ENCODE measurements around the gene RGS17. TPM values are rescaled to one million over a fixed set of nuclear protein-coding genes. Genes with fewer than 3 reads are reported as not detected.

The RGS17 gene
- total RNA-seq, 1 experiment from 2014 or later: 3.2 TPM

DNA sequence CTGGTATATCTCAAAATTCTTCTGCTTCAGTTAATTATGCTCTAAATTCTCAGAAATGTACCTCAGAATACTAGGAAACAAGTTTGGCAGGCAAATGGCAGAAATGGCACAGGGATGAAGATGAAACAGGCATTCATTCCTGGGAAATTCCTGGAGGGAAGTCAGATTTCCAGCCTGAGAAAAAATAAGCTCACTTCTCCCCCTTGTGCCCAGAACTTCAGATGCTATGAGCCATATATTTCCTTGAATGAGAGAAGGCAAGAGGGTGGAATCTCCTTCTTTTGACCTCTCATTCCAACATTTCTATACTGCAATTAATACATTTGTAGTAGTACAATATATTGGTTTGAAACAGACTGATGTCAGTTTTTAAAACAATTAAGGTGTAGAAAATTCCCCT lies 22.8 kb downstream of the RGS17 start:
- Histone ChIP-seq H4K91ac (ENCODE audit: insufficient read length, low read depth, low read length) (no peak overlapping the region), H2AK5ac (ENCODE audit: insufficient read length, low read length) (no peak overlapping the region), H3K23ac (ENCODE audit: insufficient read length, low read depth, low read length) (no peak overlapping the region), H4K8ac (replicated peaks; ENCODE audit: insufficient read length, low read depth, low read length) (no peak overlapping the region), H3K27ac (ENCODE audit: insufficient read length, low read depth, low read length) (no peak overlapping the region), H3K27me3 (ENCODE audit: insufficient read depth, low read length) (no peaks in the 10 kb centered on the region), H3K79me1 (ENCODE audit: insufficient read depth, low read depth, low read length, poor library complexity, severe bottlenecking) (no peaks in the 10 kb centered on the region), H3K79me2 (ENCODE audit: insufficient read depth, low read length) (no peaks in the 10 kb centered on the region), H2AFZ (ENCODE audit: low read length) (no peak overlapping the region), H3K14ac (ENCODE audit: insufficient read depth, low read length) (no peak overlapping the region), H3K9me3 (ENCODE audit: control insufficient read depth, low read depth, low read length) (no peaks in the 10 kb centered on the region), H2BK120ac (ENCODE audit: low read depth, low read length, poor library complexity, severe bottlenecking) (no peak overlapping the region), H3K23me2 (ENCODE audit: insufficient read length, low read depth, low read length, poor library complexity, severe bottlenecking) (peaks cover 3% of the 10 kb centered on the region), H3K9ac (ENCODE audit: extremely low read depth, insufficient read length, low read length) (no peak overlapping the region), H3K4me1 (ENCODE audit: insufficient read depth, low read length) (peaks cover 3% of the 10 kb centered on the region; the same call in 1 of the 2 replicates), H2BK5ac (ENCODE audit: insufficient read length, low read length) (no peak overlapping the region), H3K56ac (ENCODE audit: insufficient read length, low read depth, low read length) (no peak overlapping the region), H3T11ph (ENCODE audit: low read length) (no peak overlapping the region), H2BK20ac (ENCODE audit: low read depth, low read length, poor library complexity, severe bottlenecking) (no peak overlapping the region), H3K4me2 (ENCODE audit: insufficient read depth, insufficient read length, low read length) (no peak overlapping the region), H2BK15ac (ENCODE audit: low read depth, low read length) (no peak overlapping the region), H3K18ac (ENCODE audit: insufficient read length, low read depth, low read length) (no peak overlapping the region), H3K4ac (ENCODE audit: low read depth, low read length) (no peak overlapping the region), H4K20me1 (ENCODE audit: control insufficient read depth, insufficient read depth, insufficient read length) (no peaks in the 10 kb centered on the region), H2BK12ac (ENCODE audit: insufficient read length, low read depth, low read length) (no peak overlapping the region), H4K5ac (ENCODE audit: insufficient read length, low read depth, low read length) (no peak overlapping the region)
- Mint-ChIP-seq H3K27ac (no peak overlapping the region), H3K4me1 (peaks cover 16 to 21% of the 10 kb centered on the region in 2 experiments), H3K9me3 (peaks cover 17% of the 10 kb centered on the region in 2 experiments), H3K36me3 (ENCODE audit: insufficient read depth in 1 of 3, low read depth in 3 of 3) (peaks cover 9 to 20% (median 11%) of the 10 kb centered on the region in 3 experiments), H3K27me3 (ENCODE audit: low read depth) (no peaks in the 10 kb centered on the region), H3K4me3 (no peak overlapping the region)
- TF ChIP-seq, protein P1, sequence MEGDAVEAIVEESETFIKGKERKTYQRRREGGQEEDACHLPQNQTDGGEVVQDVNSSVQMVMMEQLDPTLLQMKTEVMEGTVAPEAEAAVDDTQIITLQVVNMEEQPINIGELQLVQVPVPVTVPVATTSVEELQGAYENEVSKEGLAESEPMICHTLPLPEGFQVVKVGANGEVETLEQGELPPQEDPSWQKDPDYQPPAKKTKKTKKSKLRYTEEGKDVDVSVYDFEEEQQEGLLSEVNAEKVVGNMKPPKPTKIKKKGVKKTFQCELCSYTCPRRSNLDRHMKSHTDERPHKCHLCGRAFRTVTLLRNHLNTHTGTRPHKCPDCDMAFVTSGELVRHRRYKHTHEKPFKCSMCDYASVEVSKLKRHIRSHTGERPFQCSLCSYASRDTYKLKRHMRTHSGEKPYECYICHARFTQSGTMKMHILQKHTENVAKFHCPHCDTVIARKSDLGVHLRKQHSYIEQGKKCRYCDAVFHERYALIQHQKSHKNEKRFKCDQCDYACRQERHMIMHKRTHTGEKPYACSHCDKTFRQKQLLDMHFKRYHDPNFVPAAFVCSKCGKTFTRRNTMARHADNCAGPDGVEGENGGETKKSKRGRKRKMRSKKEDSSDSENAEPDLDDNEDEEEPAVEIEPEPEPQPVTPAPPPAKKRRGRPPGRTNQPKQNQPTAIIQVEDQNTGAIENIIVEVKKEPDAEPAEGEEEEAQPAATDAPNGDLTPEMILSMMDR (conservative IDR thresholded peaks at IDR 0.05): peak; percentile 54
- DNase-seq: no peak
